Esophagus muscularis mucosa (tissue), 4 donors: ENCODE data around the gene LENG1. TPM values are rescaled to one million over a fixed set of nuclear protein-coding genes. Genes with fewer than 3 reads are reported as not detected.
"Not testable (repeated sequence)": the region's sequence is repeated elsewhere in the genome, so short reads cannot be mapped to it uniquely, and the experiment has no call there.

Experiments used
- DNase-seq: peaks from one replicate; pipeline ENCODE4 v3.0.0-alpha.2; 2017; ENCODE audit errors: extremely low spot score
- H3K27ac ChIP-seq, 4 donors: fragments of 200-600 bp; sonication (generic); replicated peaks in 1 of 4; 1 replicate in 3 of 4; 2 replicates in 1 of 4; pipeline ENCODE4 v1.5.1; 2016 to 2019; ENCODE audit warnings: mild to moderate bottlenecking in 1 of 4
- H3K27me3 ChIP-seq, 4 donors: fragments of 200-600 bp; sonication (generic); one replicate each; pipeline versions ENCODE4 v1.5.1 to v1.6.0; 2016 to 2019
- H3K36me3 ChIP-seq, 4 donors: fragments of 200-600 bp; sonication (generic); one replicate each; pipeline ENCODE4 v1.5.1; 2016 to 2019
- H3K4me1 ChIP-seq, 4 donors: fragments of 200-600 bp; sonication (generic); one replicate each; pipeline ENCODE4 v1.5.1; 2016 to 2019
- H3K4me3 ChIP-seq, 4 donors: fragments of 200-600 bp; sonication (generic); 1 replicate in 2 of 4; 2 replicates in 2 of 4; pipeline ENCODE4 v1.5.1; 2016 to 2019; ENCODE audit warnings: mild to moderate bottlenecking in 4 of 4, moderate library complexity in 1 of 4
- H3K9me3 ChIP-seq, 4 donors: fragments of 200-600 bp; sonication (generic); 1 replicate in 3 of 4; 2 replicates in 1 of 4; pipeline ENCODE4 v1.5.1; 2016 to 2019
- CTCF ChIP-seq, 3 experiments: fragments of 200-600 bp in 2 of 3; fragments of 450-650 bp in 1 of 3; sonication (generic) in 2 of 3; IDR thresholded peaks; one replicate each; pipeline ENCODE4 v1.5.1; 2017 to 2019; ENCODE audit warnings: antibody characterized with exemption in 3 of 3, mild to moderate bottlenecking in 2 of 3, moderate library complexity in 1 of 3
- EP300 ChIP-seq: sonication (generic); formaldehyde crosslinking; IDR thresholded peaks from one replicate; pipeline ENCODE4 v1.6.1; 2017; ENCODE audit warnings: antibody characterized with exemption
- POLR2A ChIP-seq: fragments of 450-650 bp; IDR thresholded peaks from one replicate; pipeline ENCODE4 v1.6.1; 2017; ENCODE audit warnings: antibody characterized with exemption, moderate library complexity, mild to moderate bottlenecking, low read depth
- POLR2AphosphoS5 ChIP-seq, 2 donors: sonication (generic); formaldehyde crosslinking; IDR thresholded peaks; one replicate each; pipeline ENCODE4 v1.6.1; 2017; ENCODE audit warnings: antibody characterized with exemption in 2 of 2
- WGBS: methylation state at CpG from one replicate; pipeline ENCODE4 v1.1.5; 2018; 5-methylcytosine and 5-hydroxymethylcytosine counted together
- intact Hi-C: fragments of 100-400 bp; cut with DNase I; formaldehyde crosslinking; loops from one replicate; pipeline ENCODE4 v1.15.1; 2023
- total RNA-seq, 4 donors: library from RNA; depleted of rRNA; stranded (reverse); fragments of >200 nt; gene quantifications; one replicate each; pipeline versions ENCODE4 v1.1.0 to v1.2.1, GENCODE V29; 2016

The LENG1 gene
- 10 to 100 TPM in 3 of 4 donors, 1 to 10 TPM in 1; 10.0 to 12.7 (median 11.5) TPM for total RNA-seq

GRCh38 chr19:54159352-54160181 is at the start of gene LENG1:
Gene LENG1, minus strand, starts transcription at chr19:54159721. Its CDS starts 26 bp downstream, at chr19:54159695.
- Histone ChIP-seq H3K4me3 (peak within 1 kb of the TSS; percentile 63 to 93 (median 72)), H3K9me3 (no peaks in the 10 kb centered on the region), H3K4me1 (peaks cover 43 to 58% (median 54%) of the 10 kb centered on the region in 4 donors), H3K36me3 (peaks cover 35 to 38% (median 37%) of the 10 kb centered on the region in 4 donors), H3K27me3 (peaks cover 0 to 4% (median 2%) of the 10 kb centered on the region in 4 donors), H3K27ac (peak within 1 kb of the TSS; percentile 92 to 99 (median 95))
- peak; percentile 100 for DNase-seq
- intact Hi-C loops, result no loop called here
- TF ChIP-seq POLR2A, result no peak
- TF ChIP-seq POLR2AphosphoS5 (IDR thresholded peaks at IDR 0.05), result peak; percentile 76 to 94
- peak; percentile 15 to 68 (median 45) for TF ChIP-seq CTCF (IDR thresholded peaks at IDR 0.05)
- no peak for TF ChIP-seq EP300
- 0% methylated on average over 68 of the region's 72 CpGs for WGBS

DNA sequence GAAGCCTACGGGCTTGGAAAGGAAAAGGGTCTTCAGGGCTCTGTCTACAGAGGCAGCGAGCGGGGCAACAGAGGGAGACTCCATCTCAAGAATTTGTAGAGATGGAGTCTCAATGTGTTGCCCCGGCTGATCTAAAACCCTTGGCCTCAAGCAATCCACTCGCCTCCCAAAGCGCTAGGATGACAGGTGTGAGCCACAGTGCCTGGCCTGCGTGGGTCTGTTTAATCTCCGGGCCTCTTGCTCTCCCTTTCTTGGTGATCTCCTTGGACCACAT is 49.2 kb upstream of the LENG1 start:
- Histone ChIP-seq H3K27ac (peak overlapping the region; percentile 70 to 79 (median 76)), H3K9me3 (no peaks in the 10 kb centered on the region), H3K4me3 (no peak overlapping the region), H3K27me3 (no peaks in the 10 kb centered on the region), H3K4me1 (peaks cover 60 to 68% (median 68%) of the 10 kb centered on the region in 4 donors), H3K36me3 (peaks cover 29 to 54% (median 48%) of the 10 kb centered on the region in 4 donors)
- DNase-seq, result no peak
- intact Hi-C loops, result no loop called here
- TF ChIP-seq CTCF (IDR thresholded peaks at IDR 0.05) (no peak), POLR2AphosphoS5 (IDR thresholded peaks at IDR 0.05) (no peak), EP300 (no peak), POLR2A (no peak)
- WGBS, result 63% methylated on average over 8 of the region's 8 CpGs

GRCh38 chr19:54207983-54208783 is 48.7 kb upstream of the LENG1 start:
- DNase-seq, result peak; percentile 92
- H3K4me3 ChIP-seq, result no peak overlapping the region
- peaks cover 35 to 60% (median 54%) of the 10 kb centered on the region in 4 donors for H3K36me3 ChIP-seq
- no peaks in the 10 kb centered on the region for H3K27me3 ChIP-seq
- 58% methylated on average over 12 of the region's 18 CpGs for WGBS
- H3K27ac ChIP-seq, result peak overlapping the region; percentile 70 to 79 (median 76)
- no peaks in the 10 kb centered on the region for H3K9me3 ChIP-seq
- intact Hi-C loops, result no loop called here
- TF ChIP-seq POLR2A, result no peak
- TF ChIP-seq EP300, result peak; percentile 41
- no peak for TF ChIP-seq CTCF (IDR thresholded peaks at IDR 0.05)
- peak in 1 of 2 donors; percentile 44 for TF ChIP-seq POLR2AphosphoS5 (IDR thresholded peaks at IDR 0.05)
- peaks cover 65 to 74% (median 73%) of the 10 kb centered on the region in 4 donors for H3K4me1 ChIP-seq

- Histone ChIP-seq H3K27ac (peak overlapping the region; percentile 12 to 67 (median 56)), H3K4me1 (peaks cover 71 to 79% (median 79%) of the 10 kb centered on the region in 4 donors), H3K4me3 (no peak overlapping the region), H3K9me3 (no peaks in the 10 kb centered on the region), H3K27me3 (no peaks in the 10 kb centered on the region), H3K36me3 (peaks cover 40 to 65% (median 59%) of the 10 kb centered on the region in 4 donors)
- intact Hi-C loops, result no loop called here
- 76% methylated on average over 5 of the region's 5 CpGs for WGBS
- no peak for TF ChIP-seq POLR2AphosphoS5 (IDR thresholded peaks at IDR 0.05)
- TF ChIP-seq EP300, result no peak
- no peak for TF ChIP-seq POLR2A
- no peak for TF ChIP-seq CTCF (IDR thresholded peaks at IDR 0.05)
- DNase-seq, result no peak
These were observed 48.1 kb upstream of the LENG1 start for GRCh38 chr19:54207676-54207982.

DNA sequence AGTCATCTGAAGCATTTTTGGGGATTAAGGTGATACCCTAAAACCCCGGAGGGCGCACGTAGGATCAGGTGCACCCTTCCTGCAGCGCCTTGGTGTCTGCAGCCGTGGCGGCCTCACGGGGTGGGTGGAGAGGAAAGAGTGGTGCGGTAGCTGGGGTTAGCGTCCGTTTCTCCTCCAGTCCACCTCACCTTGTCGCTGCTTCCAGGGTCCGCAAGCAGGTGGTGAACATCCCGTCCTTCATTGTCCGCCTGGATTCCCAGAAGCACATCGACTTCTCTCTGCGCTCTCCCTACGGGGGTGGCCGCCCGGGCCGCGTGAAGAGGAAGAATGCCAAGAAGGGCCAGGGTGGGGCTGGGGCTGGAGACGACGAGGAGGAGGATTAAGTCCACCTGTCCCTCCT is 47.7 kb upstream of the LENG1 start:
- H3K27me3 ChIP-seq, DNase-seq, H3K4me3 ChIP-seq, intact Hi-C loops, H3K9me3 ChIP-seq: not testable (repeated sequence)
- Histone ChIP-seq H3K4me1 (peaks cover 75 to 84% (median 83%) of the 10 kb centered on the region in 4 donors), H3K36me3 (peaks cover 45 to 70% (median 64%) of the 10 kb centered on the region in 4 donors), H3K27ac (peak overlapping the region; percentile 12 to 67 (median 56))
- WGBS, result 82% methylated on average over 12 of the region's 23 CpGs
